HEK293T (cell line): Measurements from ENCODE around the gene CKM.

Experiments
- ARNT ChIP-seq: fragments of 450-650 bp; IDR thresholded peaks from 2 replicates; pipeline ENCODE4 v1.6.1; 2017; ENCODE audit warnings: mild to moderate bottlenecking
- BHLHE40 ChIP-seq: fragments of 450-650 bp; IDR thresholded peaks from 2 replicates; pipeline ENCODE4 v1.6.1; 2016; ENCODE audit warnings: mild to moderate bottlenecking, moderate library complexity, borderline replicate concordance
- ELF4 ChIP-seq: fragments of 450-650 bp; IDR thresholded peaks from 2 replicates; pipeline ENCODE4 v1.6.1; 2017; ENCODE audit warnings: antibody characterized with exemption
- FOXA1 ChIP-seq: fragments of 450-650 bp; IDR thresholded peaks from 2 replicates; pipeline ENCODE4 v1.6.1; 2016; ENCODE audit warnings: mild to moderate bottlenecking
- FOXK2 ChIP-seq: fragments of 450-650 bp; IDR thresholded peaks from 2 replicates; pipeline ENCODE4 v1.6.1; 2016; ENCODE audit warnings: mild to moderate bottlenecking
- FOXM1 ChIP-seq: fragments of 450-650 bp; IDR thresholded peaks from 2 replicates; pipeline ENCODE4 v1.6.1; 2017; ENCODE audit warnings: mild to moderate bottlenecking, borderline replicate concordance
- LEF1 ChIP-seq: fragments of 450-650 bp; IDR thresholded peaks from 2 replicates; pipeline ENCODE4 v1.6.1; 2017; ENCODE audit warnings: mild to moderate bottlenecking, borderline replicate concordance
- PKNOX1 ChIP-seq: fragments of 450-650 bp; IDR thresholded peaks from 2 replicates; pipeline ENCODE4 v1.6.1; 2016
- SP1 ChIP-seq: fragments of 450-650 bp; IDR thresholded peaks from 2 replicates; pipeline ENCODE4 v1.6.1; 2017
- SUZ12 ChIP-seq: fragments of 450-650 bp; IDR thresholded peaks from 2 replicates; pipeline ENCODE4 v1.6.1; 2016; ENCODE audit warnings: mild to moderate bottlenecking
- ZNF384 ChIP-seq: fragments of 450-650 bp; IDR thresholded peaks from 2 replicates; pipeline ENCODE4 v1.6.1; 2016

DNA sequence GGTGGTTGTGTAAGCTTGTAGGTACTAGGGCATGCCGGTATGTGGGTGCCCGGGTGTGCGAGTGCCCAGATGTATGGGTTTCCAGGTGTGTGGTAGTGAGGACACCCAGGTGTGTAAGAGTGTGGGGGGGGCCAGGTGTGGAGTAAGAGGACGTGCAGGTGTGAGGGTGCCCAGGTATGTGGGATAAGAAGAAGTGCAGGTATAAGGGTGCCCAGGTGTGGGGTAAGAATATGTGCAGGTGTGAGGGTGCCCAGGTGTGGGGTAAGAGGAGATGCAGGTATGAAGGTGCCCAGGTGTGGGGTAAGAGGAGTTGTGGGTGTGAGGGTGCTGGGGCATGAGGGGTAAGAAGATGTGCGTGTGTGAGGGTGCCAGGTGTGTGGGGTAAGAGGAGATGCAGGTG, 57.3 kb downstream of the CKM start:
- TF ChIP-seq LEF1 (no peak), FOXA1 (no peak), ZNF384 (no peak), BHLHE40 (no peak), FOXK2 (no peak), SP1 (no peak), SUZ12 (no peak), PKNOX1 (no peak), ELF4 (no peak), FOXM1 (no peak), ARNT (no peak)
